Activated naive CD4-positive, alpha-beta T cell (primary cell): ENCODE data around the gene CDK15.

Experiments used
- DNase-seq, 4 experiments: peaks; one replicate each; lab custom pipeline; 2025; lab: John Stamatoyannopoulos, UW

CDK15 gene

GRCh38 chr2:201909961-201910361 lies 103.6 kb downstream of the CDK15 start:
- DNase-seq = no peak

- no peak for DNase-seq
Observed at GRCh38 chr2:201911372-201911771, 105.0 kb downstream of the CDK15 start.

- no peak for DNase-seq
Observed at GRCh38 chr2:201913201-201913600, 106.9 kb downstream of the CDK15 start.

- DNase-seq = no peak
Observed at GRCh38 chr2:201915446-201915845, 109.1 kb downstream of the CDK15 start.

GRCh38 chr2:201916565-201916964 lies 110.2 kb downstream of the CDK15 start:
- DNase-seq = no peak

- no peak for DNase-seq
Observed at GRCh38 chr2:201918616-201919307, 112.4 kb downstream of the CDK15 start.

- no peak for DNase-seq
Observed at GRCh38 chr2:201919308-201919634, 112.9 kb downstream of the CDK15 start.

GRCh38 chr2:201923436-201924328 lies 117.3 kb downstream of the CDK15 start:
- no peak for DNase-seq

GRCh38 chr2:201924453-201924852 lies 118.1 kb downstream of the CDK15 start:
- no peak for DNase-seq

GRCh38 chr2:201925056-201925455 lies 118.7 kb downstream of the CDK15 start:
- no peak for DNase-seq

- no peak for DNase-seq
Observed at GRCh38 chr2:201926067-201926466, 119.7 kb downstream of the CDK15 start.

- DNase-seq = no peak
Observed at GRCh38 chr2:201928363-201928762, 122.0 kb downstream of the CDK15 start.

- no peak for DNase-seq
Observed at GRCh38 chr2:201929281-201930026, 123.1 kb downstream of the CDK15 start.

- DNase-seq = no peak
Observed at GRCh38 chr2:201930043-201930442, 123.7 kb downstream of the CDK15 start.

- DNase-seq = no peak
Observed at GRCh38 chr2:201930831-201931230, 124.5 kb downstream of the CDK15 start.

- no peak for DNase-seq
Observed at GRCh38 chr2:201931475-201931874, 125.1 kb downstream of the CDK15 start.

- DNase-seq = no peak
Observed at GRCh38 chr2:201931951-201932350, 125.6 kb downstream of the CDK15 start.

GRCh38 chr2:201932511-201932910 lies 126.2 kb downstream of the CDK15 start:
- no peak for DNase-seq

GRCh38 chr2:201933792-201934237 lies 127.5 kb downstream of the CDK15 start:
- DNase-seq = no peak

- DNase-seq = no peak
Observed at GRCh38 chr2:201936817-201937216, 130.5 kb downstream of the CDK15 start.

GRCh38 chr2:201937343-201937742 lies 131.0 kb downstream of the CDK15 start:
- DNase-seq = no peak

- DNase-seq = no peak
Observed at GRCh38 chr2:201938156-201938775, 131.9 kb downstream of the CDK15 start.
